Endothelial cell of umbilical vein (primary cell): ENCODE results near the gene MICAL3. TPM values are rescaled to one million over a fixed set of nuclear protein-coding genes. Genes with fewer than 3 reads are reported as not detected.

Experiments
- BruUV-seq: library from RNA; stranded (reverse); fragments of 400-500 nt; replicated peaks from 2 replicates; lab custom pipeline; 2021; lab: Mats Ljungman, UMichigan
- CTCF ChIA-PET: fragments of 300-600, 350-600 bp; sonication (Branson Sonifier 250); formaldehyde crosslinking; loops from one replicate; lab custom pipeline; 2021; ENCODE audit warnings: antibody characterized with exemption, inconsistent platforms; lab: Charles Lee
- POLR2A ChIA-PET: fragments of 300-600, 350-600 bp; sonication (Branson Sonifier 250); formaldehyde crosslinking; loops from one replicate; lab custom pipeline; 2021; ENCODE audit warnings: antibody characterized with exemption, inconsistent platforms; lab: Charles Lee
- DNase-seq: peaks from one replicate; pipeline ENCODE4 v3.0.0-alpha.2; 2011; ENCODE audit warnings: low read depth, low spot score
- FAIRE-seq: peaks from 2 replicates; lab custom pipeline; 2011; peaks lifted over from hg19 to GRCh38; lab: Jason Lieb, UNC
- H2AFZ ChIP-seq: 2 replicates; pipeline ENCODE4 v1.6.0; 2012; ENCODE audit warnings: low read depth, low read length, control low read depth, inconsistent platforms
- H3K27ac ChIP-seq: 2 replicates; pipeline ENCODE4 v1.5.1; 2011; ENCODE audit warnings: low read depth, mild to moderate bottlenecking, control low read depth, low read length, moderate library complexity; ENCODE audit not compliant: insufficient read depth
- H3K27me3 ChIP-seq, 2 experiments: 2 replicates each; pipeline versions ENCODE4 v1.6.0 to v1.6.1; 2011; ENCODE audit warnings: low read length in 2 of 2, mixed read lengths in 1 of 2; ENCODE audit not compliant: control insufficient read depth in 2 of 2, insufficient read depth in 2 of 2
- H3K36me3 ChIP-seq, 2 experiments: 2 replicates in 1 of 2; 3 replicates in 1 of 2; pipeline ENCODE4 v1.5.1; 2011; ENCODE audit warnings: low read length in 2 of 2, mild to moderate bottlenecking in 1 of 2, moderate library complexity in 1 of 2; ENCODE audit not compliant: control insufficient read depth in 2 of 2, insufficient read depth in 2 of 2; ENCODE audit errors: extremely low read depth in 1 of 2
- H3K4me1 ChIP-seq: 3 replicates; pipeline ENCODE4 v1.5.1; 2011; ENCODE audit warnings: mild to moderate bottlenecking, low read length; ENCODE audit not compliant: control insufficient read depth, insufficient read depth; ENCODE audit errors: extremely low read depth
- H3K4me2 ChIP-seq: 2 replicates; pipeline ENCODE4 v1.6.1; 2011; ENCODE audit warnings: low read length, control low read depth, mixed read lengths; ENCODE audit not compliant: insufficient read depth
- H3K4me3 ChIP-seq, 3 experiments: fragments of 200-600 bp in 1 of 3; sonication (generic), shearing (Covaris generic) in 1 of 3; replicated peaks in 1 of 3; 2 replicates each; pipeline ENCODE4 v1.5.1; 2011 to 2016; ENCODE audit warnings: control low read depth in 3 of 3, low read length in 3 of 3, mild to moderate bottlenecking in 2 of 3, inconsistent platforms in 1 of 3, low read depth in 1 of 3, moderate library complexity in 1 of 3; ENCODE audit not compliant: insufficient read depth in 1 of 3
- H3K79me2 ChIP-seq: 2 replicates; pipeline ENCODE4 v1.6.0; 2012; ENCODE audit warnings: low read length, inconsistent platforms; ENCODE audit not compliant: control insufficient read depth, insufficient read depth
- H3K9ac ChIP-seq: replicated peaks from 2 replicates; pipeline ENCODE3; 2011; ENCODE audit warnings: low read length, control low read depth; ENCODE audit not compliant: insufficient read depth; ENCODE audit errors: extremely low read depth
- H3K9me1 ChIP-seq: replicated peaks from 3 replicates; pipeline ENCODE4 v1.6.0; 2011; ENCODE audit warnings: mild to moderate bottlenecking, low read length; ENCODE audit not compliant: control insufficient read depth, insufficient read depth; ENCODE audit errors: extremely low read depth
- H3K9me3 ChIP-seq: replicated peaks from 2 replicates; pipeline ENCODE4 v1.5.1; 2012; ENCODE audit warnings: low read length, inconsistent platforms; ENCODE audit not compliant: control insufficient read depth, insufficient read depth
- H4K20me1 ChIP-seq: replicated peaks from 2 replicates; pipeline ENCODE3; 2011; ENCODE audit warnings: mild to moderate bottlenecking, low read length; ENCODE audit not compliant: control insufficient read depth, insufficient read depth; ENCODE audit errors: extremely low read depth
- EZH2 ChIP-seq: IDR thresholded peaks from 2 replicates; pipeline ENCODE4 v1.6.1; 2012; ENCODE audit warnings: borderline replicate concordance, low read depth, mild to moderate bottlenecking, moderate library complexity, low read length, inconsistent platforms; ENCODE audit not compliant: severe bottlenecking
- FOS ChIP-seq: IDR thresholded peaks from 2 replicates; pipeline ENCODE4 v1.6.1; 2011; ENCODE audit warnings: mild to moderate bottlenecking, low read length, moderate library complexity, borderline replicate concordance; ENCODE audit not compliant: insufficient read depth
- GATA2 ChIP-seq: IDR thresholded peaks from 2 replicates; pipeline ENCODE4 v1.7.0; 2011; ENCODE audit warnings: low read depth, mild to moderate bottlenecking, moderate library complexity, mixed read lengths, low read length; ENCODE audit not compliant: insufficient read length, insufficient read depth
- JUN ChIP-seq: IDR thresholded peaks from 2 replicates; pipeline ENCODE4 v1.6.1; 2011; ENCODE audit warnings: borderline replicate concordance, low read depth; ENCODE audit not compliant: insufficient read length, insufficient read depth
- MAX ChIP-seq: IDR thresholded peaks from 2 replicates; pipeline ENCODE4 v1.6.1; 2011; ENCODE audit not compliant: insufficient read depth, insufficient read length
- MYC ChIP-seq: IDR thresholded peaks from one replicate; pipeline ENCODE4 v1.6.1; 2011; ENCODE audit warnings: mild to moderate bottlenecking, low read depth, low read length
- POLR2A ChIP-seq: IDR thresholded peaks from 2 replicates; pipeline ENCODE4 v1.6.1; 2012; ENCODE audit warnings: low read depth, mild to moderate bottlenecking, control low read depth, low read length
- POLR2AphosphoS5 ChIP-seq: IDR thresholded peaks from 2 replicates; pipeline ENCODE4 v1.6.1; 2012; ENCODE audit warnings: low read depth, mild to moderate bottlenecking, control low read depth, low read length, moderate library complexity; ENCODE audit not compliant: insufficient read depth
- dilution Hi-C: fragments of 300-500 bp; cut with MboI; formaldehyde crosslinking; loops from one replicate; pipeline ENCODE4 v1.15.0; 2019; ENCODE audit warnings: low sequenced_read_pairs; ENCODE audit not compliant: extremely low pct_ligation_motif_present
- intact Hi-C: fragments of 100-400 bp; cut with micrococcal nuclease; formaldehyde crosslinking; loops from one replicate; pipeline ENCODE4 v1.10.0; 2022
- polyA plus RNA-seq, 4 experiments: library from polyadenylated mRNA; depleted of rRNA in 3 of 4; stranded (reverse) in 3 of 4; unstranded in 1 of 4; fragments of >200 nt; gene quantifications; 2 replicates each; pipeline versions ENCODE4 v1.2.1 to v1.2.3, GENCODE V29; 2011 to 2012; ENCODE audit warnings: missing spikeins in 1 of 4
- total RNA-seq: library from RNA; stranded (reverse); gene quantifications from 2 replicates; pipeline ENCODE4 v1.2.3, GENCODE V29; 2021
- TF ChIP-seq, protein P1 (sequence below), 2 donors: IDR thresholded peaks; 1 replicate in 1 of 2; 2 replicates in 1 of 2; pipeline ENCODE4 v1.5.1; 2011; ENCODE audit warnings: low read length in 2 of 2, mild to moderate bottlenecking in 2 of 2, moderate library complexity in 2 of 2, control low read depth in 1 of 2, inconsistent platforms in 1 of 2, low read depth in 1 of 2; ENCODE audit not compliant: insufficient read depth in 1 of 2; ENCODE audit errors: extremely low read depth in 1 of 2

Gene MICAL3
- total and polyA plus RNA-seq, 2 donors (not counting 3 experiments of a cell fraction or from before 2014, with no cell fraction given), result 14.5 to 63.7 TPM

- BruUV-seq, result no TSS peak
- Histone ChIP-seq H3K4me3 (no peak overlapping the region), H3K79me2 (peaks cover 49% of the 10 kb centered on the region), H3K27ac (peak overlapping the region; percentile 69), H3K4me2 (no peak overlapping the region), H3K4me1 (peaks cover 20% of the 10 kb centered on the region), H3K9me3 (no peaks in the 10 kb centered on the region), H3K9me1 (no peaks in the 10 kb centered on the region), H3K36me3 (no peaks in the 10 kb centered on the region), H2AFZ (no peak overlapping the region), H3K27me3 (no peaks in the 10 kb centered on the region), H3K9ac (no peak overlapping the region), H4K20me1 (no peaks in the 10 kb centered on the region)
- ChIA-PET CTCF (interaction anchor here (1.4 to 4.4 kb wide), 5 partner anchors 9 to 163 kb away, joined by 5 to 44 read pairs (median 10); no protein-coding TSS in a partner anchor), POLR2A (interaction anchor here (0.6 kb wide), 1 partner anchor 19 kb away, joined by 6 read pairs; no protein-coding TSS in a partner anchor)
- dilution Hi-C loops (no loop called here), intact Hi-C loops (loop anchor here (1.0 kb wide), 2 partner anchors 60 to 89 kb away; no protein-coding TSS in a partner anchor)
- FAIRE-seq (no peak), DNase-seq (no peak)
- TF ChIP-seq, protein P1, sequence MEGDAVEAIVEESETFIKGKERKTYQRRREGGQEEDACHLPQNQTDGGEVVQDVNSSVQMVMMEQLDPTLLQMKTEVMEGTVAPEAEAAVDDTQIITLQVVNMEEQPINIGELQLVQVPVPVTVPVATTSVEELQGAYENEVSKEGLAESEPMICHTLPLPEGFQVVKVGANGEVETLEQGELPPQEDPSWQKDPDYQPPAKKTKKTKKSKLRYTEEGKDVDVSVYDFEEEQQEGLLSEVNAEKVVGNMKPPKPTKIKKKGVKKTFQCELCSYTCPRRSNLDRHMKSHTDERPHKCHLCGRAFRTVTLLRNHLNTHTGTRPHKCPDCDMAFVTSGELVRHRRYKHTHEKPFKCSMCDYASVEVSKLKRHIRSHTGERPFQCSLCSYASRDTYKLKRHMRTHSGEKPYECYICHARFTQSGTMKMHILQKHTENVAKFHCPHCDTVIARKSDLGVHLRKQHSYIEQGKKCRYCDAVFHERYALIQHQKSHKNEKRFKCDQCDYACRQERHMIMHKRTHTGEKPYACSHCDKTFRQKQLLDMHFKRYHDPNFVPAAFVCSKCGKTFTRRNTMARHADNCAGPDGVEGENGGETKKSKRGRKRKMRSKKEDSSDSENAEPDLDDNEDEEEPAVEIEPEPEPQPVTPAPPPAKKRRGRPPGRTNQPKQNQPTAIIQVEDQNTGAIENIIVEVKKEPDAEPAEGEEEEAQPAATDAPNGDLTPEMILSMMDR (IDR thresholded peaks at IDR 0.05; ENCODE audit: extremely low read depth in 1 of 2, insufficient read depth in 1 of 2, low read depth in 1 of 2, low read length in 2 of 2), result no peak
- TF ChIP-seq FOS (no peak), MAX (no peak), JUN (no peak), POLR2AphosphoS5 (no peak), POLR2A (no peak), EZH2 (no peak), MYC (no peak), GATA2 (no peak)
Measured at GRCh38 chr22:17911887-17912286, 112.5 kb downstream of the MICAL3 start.
